Karpas-422 (cell line): ENCODE results near the gene PRKCSH. TPM values are rescaled to one million over a fixed set of nuclear protein-coding genes. Genes with fewer than 3 reads are reported as not detected.
"Not testable (repeated sequence)": the region's sequence is repeated elsewhere in the genome, so short reads cannot be mapped to it uniquely, and the experiment has no call there.

Experiments
- DNase-seq: peaks from one replicate; pipeline ENCODE4 v3.0.0-alpha.2; 2015
- H2AFZ ChIP-seq: fragments of 200-600 bp; sonication (generic); 2 replicates; pipeline ENCODE4 v1.6.1; 2014; ENCODE audit warnings: antibody characterized with exemption, low read length, mixed read lengths
- H3K27ac ChIP-seq: fragments of 200-600 bp; sonication (generic); 2 replicates; pipeline ENCODE4 v1.5.1; 2014; ENCODE audit warnings: mild to moderate bottlenecking, low read length, moderate library complexity
- H3K27me3 ChIP-seq: fragments of 200-600 bp; sonication (generic); 2 replicates; pipeline ENCODE4 v1.6.1; 2014; ENCODE audit warnings: low read length, mixed read lengths
- H3K36me3 ChIP-seq: fragments of 200-600 bp; sonication (generic); 2 replicates; pipeline ENCODE4 v1.6.1; 2014; ENCODE audit warnings: low read length, mixed read lengths; ENCODE audit not compliant: insufficient read depth
- H3K4me1 ChIP-seq: fragments of 200-600 bp; sonication (generic); 2 replicates; pipeline ENCODE4 v1.6.1; 2014; ENCODE audit warnings: mild to moderate bottlenecking, low read length, mixed read lengths
- H3K4me2 ChIP-seq: fragments of 200-600 bp; sonication (generic); 2 replicates; pipeline ENCODE4 v1.6.1; 2014; ENCODE audit warnings: low read length, low read depth, mild to moderate bottlenecking; ENCODE audit not compliant: poor library complexity, severe bottlenecking
- H3K4me3 ChIP-seq: fragments of 200-600 bp; sonication (generic); 2 replicates; pipeline ENCODE4 v1.5.1; 2014; ENCODE audit warnings: mild to moderate bottlenecking, antibody characterized with exemption, low read length, mixed read lengths
- H3K79me2 ChIP-seq: fragments of 200-600 bp; sonication (generic); 2 replicates; pipeline ENCODE4 v1.6.1; 2014; ENCODE audit warnings: mild to moderate bottlenecking, low read length, mixed read lengths
- H3K9ac ChIP-seq: fragments of 200-600 bp; sonication (generic); 2 replicates; pipeline ENCODE4 v1.6.0; 2014; ENCODE audit warnings: low read length
- H3K9me2 ChIP-seq: fragments of 200-600 bp; sonication (generic), shearing (Covaris generic); replicated peaks from 2 replicates; pipeline ENCODE4 v1.6.0; 2014; ENCODE audit warnings: mild to moderate bottlenecking, low read length, moderate library complexity; ENCODE audit not compliant: insufficient read depth
- H3K9me3 ChIP-seq: fragments of 300-700, 200-600 bp; sonication (generic); 2 replicates; pipeline ENCODE4 v1.6.1; 2014; ENCODE audit warnings: low read length, mixed read lengths
- H4K20me1 ChIP-seq: fragments of 200-600 bp; sonication (generic); 2 replicates; pipeline ENCODE4 v1.6.1; 2014; ENCODE audit warnings: mild to moderate bottlenecking, antibody characterized with exemption, low read length, low read depth; ENCODE audit not compliant: insufficient read depth
- total RNA-seq: library from RNA; depleted of rRNA; stranded (reverse); fragments of >200 nt; shearing (Covaris generic); gene quantifications from 2 replicates; pipeline ENCODE4 v1.2.3, GENCODE V29; 2014; ENCODE audit warnings: low replicate concordance

PRKCSH gene
- total RNA-seq, 1 experiment from 2014 or later = 77.3 TPM

- Histone ChIP-seq H3K4me3 (no peak overlapping the region), H3K9me3 (no peaks in the 10 kb centered on the region), H2AFZ (no peak overlapping the region), H3K9me2 (no peaks in the 10 kb centered on the region), H4K20me1 (no peaks in the 10 kb centered on the region), H3K9ac (no peak overlapping the region), H3K4me1 (peaks cover 26% of the 10 kb centered on the region), H3K36me3 (no peaks in the 10 kb centered on the region), H3K79me2 (no peaks in the 10 kb centered on the region), H3K4me2 (peak overlapping the region; percentile 52), H3K27me3 (no peaks in the 10 kb centered on the region), H3K27ac (no peak overlapping the region)
- no peak for DNase-seq
These were observed 12.2 kb upstream of the PRKCSH start for GRCh38 chr19:11423164-11423790.

- H3K79me2 ChIP-seq = no peaks in the 10 kb centered on the region
- H3K36me3 ChIP-seq = no peaks in the 10 kb centered on the region
- peaks cover 26% of the 10 kb centered on the region for H3K4me1 ChIP-seq
- no peak overlapping the region for H3K9ac ChIP-seq
- H3K4me2 ChIP-seq = no peak overlapping the region
- H4K20me1 ChIP-seq = no peaks in the 10 kb centered on the region
- H3K27me3 ChIP-seq = no peaks in the 10 kb centered on the region
- no peaks in the 10 kb centered on the region for H3K9me2 ChIP-seq
- no peak overlapping the region for H3K4me3 ChIP-seq
- no peak overlapping the region for H3K27ac ChIP-seq
- no peak overlapping the region for H2AFZ ChIP-seq
- DNase-seq = no peak
- H3K9me3 ChIP-seq = no peaks in the 10 kb centered on the region
These were observed 11.6 kb upstream of the PRKCSH start for GRCh38 chr19:11423791-11424181.

GRCh38 chr19:11425719-11426457 is 9.5 kb upstream of the PRKCSH start:
- H3K4me2 ChIP-seq = no peak overlapping the region
- H3K9me3 ChIP-seq = no peaks in the 10 kb centered on the region
- no peaks in the 10 kb centered on the region for H3K79me2 ChIP-seq
- H3K4me1 ChIP-seq = peaks cover 19% of the 10 kb centered on the region
- no peaks in the 10 kb centered on the region for H3K27me3 ChIP-seq
- H2AFZ ChIP-seq = no peak overlapping the region
- H3K9me2 ChIP-seq = no peaks in the 10 kb centered on the region
- H3K4me3 ChIP-seq = no peak overlapping the region
- no peak overlapping the region for H3K9ac ChIP-seq
- no peak overlapping the region for H3K27ac ChIP-seq
- no peaks in the 10 kb centered on the region for H4K20me1 ChIP-seq
- H3K36me3 ChIP-seq = no peaks in the 10 kb centered on the region
- no peak for DNase-seq

- no peak for DNase-seq
- H3K4me1 ChIP-seq = peaks cover 12% of the 10 kb centered on the region
- no peaks in the 10 kb centered on the region for H3K79me2 ChIP-seq
- no peaks in the 10 kb centered on the region for H3K9me2 ChIP-seq
- H3K9me3 ChIP-seq = no peaks in the 10 kb centered on the region
- H3K4me3 ChIP-seq = no peak overlapping the region
- H3K9ac ChIP-seq = no peak overlapping the region
- no peaks in the 10 kb centered on the region for H3K27me3 ChIP-seq
- H3K4me2 ChIP-seq = no peak overlapping the region
- no peak overlapping the region for H2AFZ ChIP-seq
- no peaks in the 10 kb centered on the region for H4K20me1 ChIP-seq
- H3K27ac ChIP-seq = no peak overlapping the region
- no peaks in the 10 kb centered on the region for H3K36me3 ChIP-seq
These were observed 8.8 kb upstream of the PRKCSH start for GRCh38 chr19:11426656-11427055.

- H3K36me3 ChIP-seq, H2AFZ ChIP-seq, H3K9ac ChIP-seq, DNase-seq, H3K9me3 ChIP-seq, H3K9me2 ChIP-seq, H3K4me3 ChIP-seq, H4K20me1 ChIP-seq, H3K27me3 ChIP-seq, H3K4me2 ChIP-seq, H3K27ac ChIP-seq: not testable (repeated sequence)
- peaks cover 24% of the 10 kb centered on the region for H3K4me1 ChIP-seq
- peaks cover 20% of the 10 kb centered on the region for H3K79me2 ChIP-seq
These were observed 1.9 kb upstream of the PRKCSH start for GRCh38 chr19:11433526-11433925.

- peak overlapping the region; percentile 99 for H2AFZ ChIP-seq
- H3K36me3 ChIP-seq = peaks cover 10% of the 10 kb centered on the region; the same call in 1 of the 2 replicates
- H3K27ac ChIP-seq = no peak overlapping the region
These were observed 755 bp upstream of the PRKCSH start for GRCh38 chr19:11434703-11435056.

GRCh38 chr19:11435833-11436313 is 438 bp downstream of the PRKCSH start:
- Histone ChIP-seq H3K79me2 (peaks cover 20% of the 10 kb centered on the region), H3K27ac (peak overlapping the region; percentile 8; the same call in 1 of the 2 replicates), H3K27me3 (no peaks in the 10 kb centered on the region), H3K4me3 (peak overlapping the region; percentile 84), H3K9me3 (no peaks in the 10 kb centered on the region), H3K4me2 (peak overlapping the region; percentile 91), H4K20me1 (peaks cover 5% of the 10 kb centered on the region; the same call in 1 of the 2 replicates), H2AFZ (peak overlapping the region; percentile 71), H3K36me3 (peaks cover 14% of the 10 kb centered on the region; the same call in 1 of the 2 replicates), H3K9me2 (no peaks in the 10 kb centered on the region), H3K9ac (peak overlapping the region; percentile 80), H3K4me1 (peaks cover 24% of the 10 kb centered on the region)
- DNase-seq = peak; percentile 62

More at GRCh38 chr19:11434703-11435056, 755 bp upstream of the PRKCSH start:
- peak overlapping the region; percentile 98 for H3K4me2 ChIP-seq
- no peaks in the 10 kb centered on the region for H3K27me3 ChIP-seq
- peaks cover 24% of the 10 kb centered on the region for H3K4me1 ChIP-seq
- H3K9me2 ChIP-seq = no peaks in the 10 kb centered on the region
- peaks cover 5% of the 10 kb centered on the region; the same call in 1 of the 2 replicates for H4K20me1 ChIP-seq
- peak overlapping the region; percentile 80 for H3K4me3 ChIP-seq
- no peaks in the 10 kb centered on the region for H3K9me3 ChIP-seq
- peak overlapping the region; percentile 78 for H3K9ac ChIP-seq
- no peak for DNase-seq
- H3K79me2 ChIP-seq = peaks cover 20% of the 10 kb centered on the region

GRCh38 chr19:11437955-11438354 is 2.5 kb downstream of the PRKCSH start:
- H3K9me2 ChIP-seq = no peaks in the 10 kb centered on the region
- H3K4me2 ChIP-seq = peak overlapping the region; percentile 23
- H3K27ac ChIP-seq = no peak overlapping the region
- H4K20me1 ChIP-seq = peaks cover 5% of the 10 kb centered on the region; the same call in 1 of the 2 replicates
- H2AFZ ChIP-seq = no peak overlapping the region
- H3K4me1 ChIP-seq = peaks cover 24% of the 10 kb centered on the region
- no peak overlapping the region for H3K4me3 ChIP-seq
- peak overlapping the region; percentile 40 for H3K9ac ChIP-seq
- H3K9me3 ChIP-seq = no peaks in the 10 kb centered on the region
- H3K27me3 ChIP-seq = no peaks in the 10 kb centered on the region
- peaks cover 28% of the 10 kb centered on the region for H3K79me2 ChIP-seq
- H3K36me3 ChIP-seq = peaks cover 22% of the 10 kb centered on the region; the same call in 1 of the 2 replicates
- DNase-seq = no peak
